Liver (tissue), 9 donors: ENCODE results near the gene IL6. TPM values are rescaled to one million over a fixed set of nuclear protein-coding genes. Genes with fewer than 3 reads are reported as not detected.

ENCODE experiments used
- DNase-seq: peaks from one replicate; pipeline ENCODE4 v3.0.0-alpha.2; 2017; ENCODE audit warnings: low spot score
- H3K27ac ChIP-seq, 2 donors: one replicate each; pipeline ENCODE4 v1.7.0; 2013; ENCODE audit warnings: inconsistent platforms in 2 of 2, low read length in 2 of 2, control low read depth in 1 of 2, low read depth in 1 of 2, mild to moderate bottlenecking in 1 of 2
- H3K27me3 ChIP-seq, 4 donors: one replicate each; pipeline versions ENCODE4 v1.6.1 to v1.7.0; 2013; ENCODE audit warnings: low read length in 3 of 4, inconsistent platforms in 1 of 4, mild to moderate bottlenecking in 1 of 4, moderate library complexity in 1 of 4; ENCODE audit not compliant: control insufficient read depth in 4 of 4, insufficient read depth in 4 of 4
- H3K36me3 ChIP-seq, 4 donors: one replicate each; pipeline versions ENCODE4 v1.6.1 to v1.7.0; 2013; ENCODE audit warnings: low read length in 3 of 4, mild to moderate bottlenecking in 3 of 4, low read depth in 1 of 4, moderate library complexity in 1 of 4; ENCODE audit not compliant: control insufficient read depth in 4 of 4, insufficient read depth in 3 of 4
- H3K4me1 ChIP-seq, 4 donors: one replicate each; pipeline versions ENCODE4 v1.6.1 to v1.7.0; 2013; ENCODE audit warnings: low read length in 3 of 4, mild to moderate bottlenecking in 3 of 4, moderate library complexity in 1 of 4; ENCODE audit not compliant: control insufficient read depth in 4 of 4, insufficient read depth in 4 of 4
- H3K4me3 ChIP-seq, 3 donors: one replicate each; pipeline versions ENCODE4 v1.6.1 to v1.7.0; 2013; ENCODE audit warnings: low read length in 3 of 3, control low read depth in 1 of 3, low read depth in 1 of 3, mild to moderate bottlenecking in 1 of 3
- H3K9ac ChIP-seq, 2 donors: one replicate each; pipeline ENCODE4 v1.7.0; 2013; ENCODE audit warnings: low read length in 2 of 2, mild to moderate bottlenecking in 2 of 2, moderate library complexity in 2 of 2, control low read depth in 1 of 2, low read depth in 1 of 2
- H3K9me3 ChIP-seq, 4 donors: one replicate each; pipeline versions ENCODE4 v1.6.1 to v1.7.0; 2013; ENCODE audit warnings: low read length in 3 of 4; ENCODE audit not compliant: control insufficient read depth in 4 of 4
- EGR1 ChIP-seq, 2 donors: IDR thresholded peaks; 2 replicates each; pipeline ENCODE4 v1.6.1; 2016 to 2018; ENCODE audit warnings: antibody characterized with exemption in 2 of 2, low read depth in 2 of 2
- FOXA1 ChIP-seq: IDR thresholded peaks from 2 replicates; pipeline ENCODE4 v1.6.1; 2016; ENCODE audit warnings: antibody characterized with exemption
- FOXA2 ChIP-seq: IDR thresholded peaks from 2 replicates; pipeline ENCODE4 v1.6.1; 2016; ENCODE audit warnings: antibody characterized with exemption
- HNF4A ChIP-seq, 2 donors: conservative IDR thresholded peaks; 2 replicates each; pipeline ENCODE4 v1.6.1; 2016; ENCODE audit warnings: antibody characterized with exemption in 2 of 2, mild to moderate bottlenecking in 2 of 2
- HNF4G ChIP-seq: IDR thresholded peaks from 2 replicates; pipeline ENCODE4 v1.6.1; 2016; ENCODE audit warnings: antibody characterized with exemption
- JUND ChIP-seq, 2 donors: IDR thresholded peaks; 2 replicates each; pipeline ENCODE4 v1.6.1; 2016; ENCODE audit warnings: antibody characterized with exemption in 2 of 2
- NR2F2 ChIP-seq: IDR thresholded peaks from 2 replicates; pipeline ENCODE4 v1.6.1; 2016; ENCODE audit warnings: antibody characterized with exemption
- RAD21 ChIP-seq, 2 donors: IDR thresholded peaks; 2 replicates each; pipeline ENCODE4 v1.6.1; 2016; ENCODE audit warnings: antibody characterized with exemption in 2 of 2, mild to moderate bottlenecking in 2 of 2
- RXRA ChIP-seq, 2 donors: IDR thresholded peaks; 2 replicates each; pipeline ENCODE4 v1.6.1; 2017 to 2018; ENCODE audit warnings: antibody characterized with exemption in 2 of 2, mild to moderate bottlenecking in 1 of 2
- SP1 ChIP-seq: IDR thresholded peaks from 2 replicates; pipeline ENCODE4 v1.6.1; 2018; ENCODE audit warnings: antibody characterized with exemption, mild to moderate bottlenecking
- YY1 ChIP-seq: IDR thresholded peaks from 2 replicates; pipeline ENCODE4 v1.6.1; 2016; ENCODE audit warnings: antibody characterized with exemption, mild to moderate bottlenecking
- ZBTB33 ChIP-seq: IDR thresholded peaks from 2 replicates; pipeline ENCODE4 v1.6.1; 2016; ENCODE audit warnings: antibody characterized with exemption
- WGBS: extraction: QIAGEN DNeasy Blood & Tissue Kit; methylation state at CpG from one replicate; pipeline ENCODE4 v1.1.7; 2013; 5-methylcytosine and 5-hydroxymethylcytosine counted together
- polyA plus RNA-seq, 2 donors: library from polyadenylated mRNA; stranded (reverse) in 1 of 2; unstranded in 1 of 2; fragments of 200-250 nt in 1 of 2; fragments of >200 nt in 1 of 2; fragmentation: Nextera tagmentation in 1 of 2; extraction: Ambion mirVana in 1 of 2; gene quantifications; one replicate each; pipeline versions ENCODE4 v1.2.1 to v1.2.3, GENCODE V29; 2013 to 2015
- total RNA-seq, 2 donors: library from RNA; depleted of rRNA; stranded (reverse); fragments of >200 nt; gene quantifications; one replicate each; pipeline ENCODE4 v1.2.3, GENCODE V29; 2014
- TF ChIP-seq, protein P1 (sequence below): IDR thresholded peaks from 2 replicates; pipeline ENCODE4 v1.6.1; 2016; ENCODE audit warnings: antibody characterized with exemption
- TF ChIP-seq, protein P2 (sequence below): IDR thresholded peaks from 2 replicates; pipeline ENCODE4 v1.6.1; 2016; ENCODE audit warnings: antibody characterized with exemption
- TF ChIP-seq, protein P3 (sequence below): fragments of 150-350 bp; IDR thresholded peaks from 2 replicates; pipeline ENCODE4 v1.5.1; 2017; ENCODE audit warnings: improper control_type of control experiment, low read depth, low read length; ENCODE audit not compliant: missing input control
- donor health status: healthy.
- donor health status: healthy.
- donor health status: healthy.
- donor health status: healthy.
- donor health status: healthy.

IL6 gene
- total and polyA plus RNA-seq, 4 donors: 0.17 TPM; not detected in 3

- H3K36me3 ChIP-seq: no peaks in the 10 kb centered on the region
- peaks cover 0 to 7% (median 3%) of the 10 kb centered on the region in 4 donors for H3K27me3 ChIP-seq
- no peaks in the 10 kb centered on the region for H3K4me1 ChIP-seq
- no peak overlapping the region for H3K9ac ChIP-seq
- 63% methylated on average over 5 of the region's 5 CpGs for WGBS
- H3K27ac ChIP-seq: no peak overlapping the region
- DNase-seq: no peak
- H3K9me3 ChIP-seq: no peaks in the 10 kb centered on the region
- TF ChIP-seq, protein P1, sequence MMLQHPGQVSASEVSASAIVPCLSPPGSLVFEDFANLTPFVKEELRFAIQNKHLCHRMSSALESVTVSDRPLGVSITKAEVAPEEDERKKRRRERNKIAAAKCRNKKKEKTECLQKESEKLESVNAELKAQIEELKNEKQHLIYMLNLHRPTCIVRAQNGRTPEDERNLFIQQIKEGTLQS: no peak
- TF ChIP-seq HNF4G (no peak), ZBTB33 (no peak), EGR1 (IDR thresholded peaks at IDR 0.05; ENCODE audit: low read depth in 2 of 2) (no peak), JUND (IDR thresholded peaks at IDR 0.05) (no peak), NR2F2 (no peak), RXRA (IDR thresholded peaks at IDR 0.05) (no peak), FOXA1 (no peak), RAD21 (IDR thresholded peaks at IDR 0.05) (no peak), HNF4A (conservative IDR thresholded peaks at IDR 0.05) (no peak), SP1 (no peak)
- TF ChIP-seq, protein P2, sequence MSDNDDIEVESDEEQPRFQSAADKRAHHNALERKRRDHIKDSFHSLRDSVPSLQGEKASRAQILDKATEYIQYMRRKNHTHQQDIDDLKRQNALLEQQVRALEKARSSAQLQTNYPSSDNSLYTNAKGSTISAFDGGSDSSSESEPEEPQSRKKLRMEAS: no peak
- TF ChIP-seq, protein P3, sequence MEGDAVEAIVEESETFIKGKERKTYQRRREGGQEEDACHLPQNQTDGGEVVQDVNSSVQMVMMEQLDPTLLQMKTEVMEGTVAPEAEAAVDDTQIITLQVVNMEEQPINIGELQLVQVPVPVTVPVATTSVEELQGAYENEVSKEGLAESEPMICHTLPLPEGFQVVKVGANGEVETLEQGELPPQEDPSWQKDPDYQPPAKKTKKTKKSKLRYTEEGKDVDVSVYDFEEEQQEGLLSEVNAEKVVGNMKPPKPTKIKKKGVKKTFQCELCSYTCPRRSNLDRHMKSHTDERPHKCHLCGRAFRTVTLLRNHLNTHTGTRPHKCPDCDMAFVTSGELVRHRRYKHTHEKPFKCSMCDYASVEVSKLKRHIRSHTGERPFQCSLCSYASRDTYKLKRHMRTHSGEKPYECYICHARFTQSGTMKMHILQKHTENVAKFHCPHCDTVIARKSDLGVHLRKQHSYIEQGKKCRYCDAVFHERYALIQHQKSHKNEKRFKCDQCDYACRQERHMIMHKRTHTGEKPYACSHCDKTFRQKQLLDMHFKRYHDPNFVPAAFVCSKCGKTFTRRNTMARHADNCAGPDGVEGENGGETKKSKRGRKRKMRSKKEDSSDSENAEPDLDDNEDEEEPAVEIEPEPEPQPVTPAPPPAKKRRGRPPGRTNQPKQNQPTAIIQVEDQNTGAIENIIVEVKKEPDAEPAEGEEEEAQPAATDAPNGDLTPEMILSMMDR: no peak
- no peak overlapping the region for H3K4me3 ChIP-seq
These were observed 46.5 kb upstream of the IL6 start for GRCh38 chr7:22680482-22680911.

DNA sequence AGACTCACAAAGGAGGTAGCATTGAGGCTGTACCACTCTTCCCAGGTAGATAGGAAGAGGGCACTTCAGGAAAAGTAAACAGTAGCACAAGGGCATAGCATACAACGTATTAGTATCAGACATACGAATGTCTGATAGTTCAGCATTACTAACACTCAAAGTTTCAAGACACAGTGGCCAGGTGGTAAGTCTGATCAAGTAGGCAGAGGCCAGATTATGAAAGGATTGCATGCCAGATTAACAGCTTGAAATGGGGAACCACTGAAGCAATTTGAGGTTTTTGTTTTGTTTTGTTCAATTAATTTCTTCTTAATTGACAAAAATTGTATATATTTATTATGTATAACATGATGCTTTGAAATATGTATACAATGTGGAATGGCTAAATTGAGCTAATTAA, 45.7 kb upstream of the IL6 start:
- H3K4me1 ChIP-seq: no peaks in the 10 kb centered on the region
- 76% methylated on average over 2 of the region's 2 CpGs for WGBS
- H3K27me3 ChIP-seq: peaks cover 0 to 7% (median 3%) of the 10 kb centered on the region in 4 donors
- H3K36me3 ChIP-seq: no peaks in the 10 kb centered on the region
- H3K27ac ChIP-seq: no peak overlapping the region
- no peak for DNase-seq
- TF ChIP-seq FOXA2 (no peak), HNF4A (conservative IDR thresholded peaks at IDR 0.05) (no peak), EGR1 (IDR thresholded peaks at IDR 0.05; ENCODE audit: low read depth in 2 of 2) (no peak), RAD21 (IDR thresholded peaks at IDR 0.05) (no peak), YY1 (no peak), FOXA1 (no peak), HNF4G (no peak), RXRA (IDR thresholded peaks at IDR 0.05) (no peak), SP1 (no peak), JUND (IDR thresholded peaks at IDR 0.05) (no peak)
- TF ChIP-seq, protein P1: no peak
- no peak overlapping the region for H3K9ac ChIP-seq
- no peak overlapping the region for H3K4me3 ChIP-seq
- H3K9me3 ChIP-seq: no peaks in the 10 kb centered on the region
